HepG2 (cell line): ENCODE data around the gene MST1R. TPM values are rescaled to one million over a fixed set of nuclear protein-coding genes. Genes with fewer than 3 reads are reported as not detected.
A peak's percentile ranks its signal among the peaks of the same experiment; 100 is the strongest.

ENCODE experiments used
- ATAC-seq: fragments of 200-7000 bp; cut with Tn5 transposase; 3 replicates; pipeline ENCODE4 v1.9.1; 2020; ENCODE audit warnings: mild to moderate bottlenecking, moderate library complexity
- BruUV-seq: library from RNA; stranded (reverse); fragments of 400-500 nt; replicated peaks from 2 replicates; lab custom pipeline; 2021; lab: Mats Ljungman, UMichigan
- CTCF ChIA-PET: fragments of 300-600 bp; formaldehyde crosslinking; extraction: SDS; loops from one replicate; lab custom pipeline; 2021; ENCODE audit warnings: low total read pairs, inconsistent platforms, low intra/inter-chr PET ratio; lab: Yijun Ruan, JAX
- POLR2A ChIA-PET: fragments of 350-600 bp; sonication (Branson Sonifier 250); formaldehyde crosslinking; loops from one replicate; lab custom pipeline; 2020; ENCODE audit warnings: antibody characterized with exemption, inconsistent platforms; lab: Yijun Ruan, JAX
- DNase-seq: peaks from one replicate; pipeline ENCODE4 v3.0.0-alpha.2; 2015; ENCODE audit warnings: low spot score
- FAIRE-seq: peaks from 3 replicates; lab custom pipeline; 2011; peaks lifted over from hg19 to GRCh38; lab: Jason Lieb, UNC
- H2AFZ ChIP-seq: one replicate; pipeline ENCODE4 v1.6.1; 2011; ENCODE audit warnings: low read length, inconsistent platforms
- H3K27ac ChIP-seq: fragments of 300-600 bp; 3 replicates; pipeline ENCODE4 v1.8.0; 2011; ENCODE audit warnings: mixed run types, mild to moderate bottlenecking, mixed read lengths, low read length, inconsistent platforms; ENCODE audit not compliant: insufficient read depth; ENCODE audit errors: extremely low read length
- H3K27me3 ChIP-seq, 2 experiments: fragments of 200-600 bp in 1 of 2; 2 replicates in 1 of 2; 3 replicates in 1 of 2; pipeline versions ENCODE4 v1.6.0 to v1.8.0; 2011; ENCODE audit warnings: low read length in 2 of 2, mild to moderate bottlenecking in 2 of 2, moderate library complexity in 2 of 2, inconsistent platforms in 1 of 2; ENCODE audit not compliant: insufficient read depth in 2 of 2, control insufficient read depth in 1 of 2
- H3K36me3 ChIP-seq, 2 experiments: fragments of 200-600 bp in 1 of 2; replicated peaks in 1 of 2; 2 replicates in 1 of 2; 3 replicates in 1 of 2; pipeline versions ENCODE4 v1.5.1 to v1.8.0; 2011; ENCODE audit warnings: low read length in 2 of 2, inconsistent platforms in 1 of 2; ENCODE audit not compliant: insufficient read depth in 2 of 2, control insufficient read depth in 1 of 2
- H3K4me1 ChIP-seq: 2 replicates; pipeline ENCODE4 v1.5.1; 2012; ENCODE audit warnings: low read length, inconsistent platforms; ENCODE audit not compliant: insufficient read depth
- H3K4me2 ChIP-seq: 2 replicates; pipeline ENCODE4 v1.6.0; 2011; ENCODE audit warnings: low read depth, low read length, inconsistent platforms
- H3K4me3 ChIP-seq, 3 experiments: fragments of 200-600 bp in 1 of 3; sonication (generic), shearing (Covaris generic) in 1 of 3; replicated peaks in 1 of 3; 2 replicates each; pipeline ENCODE4 v1.5.1; 2011 to 2016; ENCODE audit warnings: low read length in 3 of 3, inconsistent platforms in 2 of 3, low read depth in 2 of 3, mild to moderate bottlenecking in 2 of 3, control low read depth in 1 of 3, mixed read lengths in 1 of 3; ENCODE audit not compliant: insufficient read depth in 1 of 3
- H3K79me2 ChIP-seq: one replicate; pipeline ENCODE4 v1.6.1; 2011; ENCODE audit warnings: low read length, inconsistent platforms; ENCODE audit not compliant: insufficient read depth
- H3K9ac ChIP-seq: 2 replicates; pipeline ENCODE4 v1.6.0; 2011; ENCODE audit warnings: mild to moderate bottlenecking, low read depth, low read length, inconsistent platforms; ENCODE audit not compliant: insufficient read depth
- H3K9me3 ChIP-seq: 2 replicates; pipeline ENCODE4 v1.5.1; 2012; ENCODE audit warnings: mild to moderate bottlenecking, low read length
- H4K20me1 ChIP-seq: 2 replicates; pipeline ENCODE4 v1.6.0; 2011; ENCODE audit warnings: inconsistent platforms, mild to moderate bottlenecking, low read length, moderate library complexity; ENCODE audit not compliant: insufficient read depth
- HNRNPH1 ChIP-seq: fragments of 200-400 bp; formaldehyde crosslinking; optimal IDR thresholded peaks from 2 replicates; pipeline ENCODE3; 2017; ENCODE audit warnings: mild to moderate bottlenecking, low read depth, low read length
- KDM6A ChIP-seq: IDR thresholded peaks from 2 replicates; pipeline ENCODE4 v1.6.1; 2016; ENCODE audit warnings: low read depth
- POLR2A ChIP-seq, 2 experiments: IDR thresholded peaks; 2 replicates each; pipeline ENCODE4 v1.6.1; 2011; ENCODE audit warnings: low read depth in 2 of 2, low read length in 2 of 2, mild to moderate bottlenecking in 1 of 2, moderate library complexity in 1 of 2; ENCODE audit not compliant: insufficient read depth in 1 of 2
- RNF2 ChIP-seq: fragments of 450-650 bp; conservative IDR thresholded peaks from 2 replicates; pipeline ENCODE4 v1.6.1; 2016; ENCODE audit warnings: low read depth
- ZFP41 ChIP-seq: sonication (generic); formaldehyde crosslinking; IDR thresholded peaks from 2 replicates; pipeline ENCODE4 v1.4.0; 2020; ENCODE audit warnings: mild to moderate bottlenecking, missing genetic modification reagents, borderline replicate concordance
- ZNF234 ChIP-seq: sonication (generic); formaldehyde crosslinking; conservative IDR thresholded peaks from 2 replicates; pipeline ENCODE4 v1.5.1; 2020; ENCODE audit warnings: mild to moderate bottlenecking, missing genetic modification reagents
- ZNF670 ChIP-seq: sonication (generic); formaldehyde crosslinking; IDR thresholded peaks from 2 replicates; pipeline ENCODE4 v1.8.0; 2022; ENCODE audit warnings: mild to moderate bottlenecking, missing genetic modification reagents, borderline replicate concordance
- ZNF737 ChIP-seq: sonication (generic); formaldehyde crosslinking; IDR thresholded peaks from 2 replicates; pipeline ENCODE4 v1.5.0; 2020; ENCODE audit warnings: missing genetic modification reagents, mild to moderate bottlenecking, borderline replicate concordance
- ZNF776 ChIP-seq: sonication (generic); formaldehyde crosslinking; IDR thresholded peaks from 2 replicates; pipeline ENCODE4 v1.4.0; 2020; ENCODE audit warnings: mild to moderate bottlenecking, missing genetic modification reagents
- WGBS: methylation state at CpG from one replicate; pipeline ENCODE4 v1.1.6; 2017; ENCODE audit warnings: low lambda C conversion rate; 5-methylcytosine and 5-hydroxymethylcytosine counted together
- in situ Hi-C: cut with HindIII; loops from 2 replicates; pipeline ENCODE4 v1.10.0; 2017; ENCODE audit warnings: low pct_unique_long_range_greater_than_20kb; ENCODE audit not compliant: extremely low pct_ligation_motif_present
- intact Hi-C: fragments of 100-400 bp; cut with micrococcal nuclease; formaldehyde crosslinking; loops from one replicate; pipeline ENCODE4 v1.10.0; 2022; ENCODE audit not compliant: unreplicated experiment
- polyA plus RNA-seq, 8 experiments: library from polyadenylated mRNA; depleted of rRNA in 3 of 8; stranded (reverse) in 7 of 8; unstranded in 1 of 8; fragments of >200 nt; fragmentation: Illumina TruSeq in 4 of 8; extraction: Trizol in 4 of 8; gene quantifications; 2 replicates each; pipeline versions ENCODE4 v1.2.1 to v1.2.3, GENCODE V29; 2011 to 2016; ENCODE audit warnings: low read depth in 4 of 8, missing spikeins in 1 of 8, mixed read lengths in 1 of 8; ENCODE audit not compliant: insufficient read depth in 1 of 8
- total RNA-seq, 5 experiments: library from RNA; depleted of rRNA; stranded (reverse); fragments of >200 nt; fragmentation: Illumina TruSeq; extraction: Trizol; gene quantifications; 2 replicates each; pipeline ENCODE4 v1.2.3, GENCODE V29; 2016; ENCODE audit warnings: low read depth in 1 of 5
- TF ChIP-seq, protein P1 (sequence below): sonication (generic); formaldehyde crosslinking; IDR thresholded peaks from 2 replicates; pipeline ENCODE4 v1.9.0; 2022; ENCODE audit warnings: low read depth, missing genetic modification reagents
- TF ChIP-seq, protein P2 (sequence below): sonication (generic); formaldehyde crosslinking; IDR thresholded peaks from 2 replicates; pipeline ENCODE4 v1.5.0; 2020; ENCODE audit warnings: mild to moderate bottlenecking, missing genetic modification reagents, borderline replicate concordance
- TF ChIP-seq, protein P3 (sequence below): sonication (generic); formaldehyde crosslinking; IDR thresholded peaks from 2 replicates; pipeline ENCODE4 v1.4.0; 2020; ENCODE audit warnings: low read depth, mild to moderate bottlenecking, missing genetic modification reagents

The MST1R gene
- total and polyA plus RNA-seq, 2 of the 13 experiments (the other 11 are each of a cell fraction or from before 2014, with no cell fraction given) = 0.11 to 0.77 TPM

DNA sequence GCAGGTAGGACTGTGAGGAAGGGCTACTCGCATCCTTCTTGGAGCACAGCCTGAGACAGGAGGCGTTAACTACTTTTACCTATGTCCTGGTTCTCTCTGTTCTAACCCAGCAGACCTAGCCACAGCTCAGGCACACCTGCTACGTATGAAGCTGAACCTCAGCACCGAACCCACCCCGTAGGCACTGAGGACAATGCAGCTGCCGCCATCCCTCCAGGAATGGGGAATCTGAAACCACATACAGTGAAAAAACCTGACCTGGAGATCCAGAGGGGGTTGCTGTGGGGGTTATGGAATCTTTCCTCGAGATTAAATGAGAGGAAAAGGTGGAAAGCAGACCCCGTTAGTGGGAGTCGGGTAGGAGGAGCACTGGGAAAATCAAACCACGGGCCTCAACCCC lies 14.4 kb downstream of the MST1R start:
- no TSS peak for BruUV-seq
- 50% methylated on average over 9 of the region's 10 CpGs for WGBS
- no peak overlapping the region for H3K4me2 ChIP-seq
- no peak overlapping the region for H3K4me3 ChIP-seq
- intact Hi-C loops = no loop called here
- no peak for FAIRE-seq
- no peak for ATAC-seq
- POLR2A ChIA-PET = interaction anchor here (1.1 kb wide), 1 partner anchor 40 kb away, joined by 4 read pairs; the partner anchor contains the start of gene MON1A
- peaks cover 1 to 7% of the 10 kb centered on the region in 2 experiments; a peak in 2 of 5 replicates for H3K27me3 ChIP-seq
- no peaks in the 10 kb centered on the region for H3K9me3 ChIP-seq
- H4K20me1 ChIP-seq = no peaks in the 10 kb centered on the region
- no peak overlapping the region for H3K9ac ChIP-seq
- H3K36me3 ChIP-seq = no peaks in the 10 kb centered on the region
- no peak for DNase-seq
- TF ChIP-seq ZNF234 (CRISPR knock-in tag) (no peak), ZFP41 (CRISPR knock-in tag) (no peak), ZNF737 (no peak), RNF2 (no peak)
- TF ChIP-seq, protein P1, sequence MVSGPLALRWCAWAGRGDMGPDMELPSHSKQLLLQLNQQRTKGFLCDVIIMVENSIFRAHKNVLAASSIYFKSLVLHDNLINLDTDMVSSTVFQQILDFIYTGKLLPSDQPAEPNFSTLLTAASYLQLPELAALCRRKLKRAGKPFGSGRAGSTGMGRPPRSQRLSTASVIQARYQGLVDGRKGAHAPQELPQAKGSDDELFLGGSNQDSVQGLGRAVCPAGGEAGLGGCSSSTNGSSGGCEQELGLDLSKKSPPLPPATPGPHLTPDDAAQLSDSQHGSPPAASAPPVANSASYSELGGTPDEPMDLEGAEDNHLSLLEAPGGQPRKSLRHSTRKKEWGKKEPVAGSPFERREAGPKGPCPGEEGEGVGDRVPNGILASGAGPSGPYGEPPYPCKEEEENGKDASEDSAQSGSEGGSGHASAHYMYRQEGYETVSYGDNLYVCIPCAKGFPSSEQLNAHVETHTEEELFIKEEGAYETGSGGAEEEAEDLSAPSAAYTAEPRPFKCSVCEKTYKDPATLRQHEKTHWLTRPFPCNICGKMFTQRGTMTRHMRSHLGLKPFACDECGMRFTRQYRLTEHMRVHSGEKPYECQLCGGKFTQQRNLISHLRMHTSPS = no peak
- no peaks in the 10 kb centered on the region for H3K79me2 ChIP-seq
- peaks cover 22% of the 10 kb centered on the region for H3K4me1 ChIP-seq
- CTCF ChIA-PET = no interaction called here
- H2AFZ ChIP-seq = no peak overlapping the region
- in situ Hi-C loops = no loop called here
- no peak overlapping the region for H3K27ac ChIP-seq

DNA sequence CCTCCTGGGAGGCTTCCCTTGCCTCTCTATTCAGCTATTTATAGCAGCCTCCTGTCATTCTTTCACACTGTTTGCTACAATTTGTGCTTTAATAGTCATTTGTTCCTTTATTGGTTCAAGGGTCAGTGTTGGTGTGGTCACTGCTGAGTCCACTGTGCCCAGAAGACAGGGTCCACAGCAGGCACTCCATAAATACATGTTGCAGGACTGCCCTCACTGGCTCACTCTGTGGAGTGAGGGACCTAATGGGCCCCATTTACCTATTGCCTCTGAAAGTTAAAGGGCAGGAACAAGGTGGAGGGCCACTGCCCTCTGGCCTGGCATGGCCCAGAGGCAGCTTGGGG lies 16.8 kb downstream of the MST1R start:
- POLR2A ChIA-PET = no interaction called here
- CTCF ChIA-PET = no interaction called here
- no peak overlapping the region for H3K9ac ChIP-seq
- no peaks in the 10 kb centered on the region for H3K9me3 ChIP-seq
- H3K4me3 ChIP-seq = no peak overlapping the region
- no peaks in the 10 kb centered on the region for H4K20me1 ChIP-seq
- in situ Hi-C loops (no loop called here), intact Hi-C loops (no loop called here)
- peaks cover 1 to 15% of the 10 kb centered on the region in 2 experiments; a peak in 2 of 5 replicates for H3K27me3 ChIP-seq
- no peak overlapping the region for H3K27ac ChIP-seq
- FAIRE-seq = no peak
- no peak for DNase-seq
- H2AFZ ChIP-seq = no peak overlapping the region
- peak; percentile 28 for ATAC-seq
- no TSS peak for BruUV-seq
- H3K4me2 ChIP-seq = peak overlapping the region; percentile 46; the same call in 1 of the 2 replicates
- H3K36me3 ChIP-seq = no peaks in the 10 kb centered on the region
- no peaks in the 10 kb centered on the region for H3K79me2 ChIP-seq
- H3K4me1 ChIP-seq = peaks cover 31% of the 10 kb centered on the region
- TF ChIP-seq POLR2A (IDR thresholded peaks at IDR 0.05; ENCODE audit: insufficient read depth in 1 of 2, low read depth in 2 of 2, low read length in 2 of 2) (no peak), HNRNPH1 (no peak), ZNF776 (CRISPR knock-in tag) (no peak), ZNF670 (CRISPR knock-in tag) (no peak), KDM6A (CRISPR knock-in tag) (no peak)
- TF ChIP-seq, protein P2, sequence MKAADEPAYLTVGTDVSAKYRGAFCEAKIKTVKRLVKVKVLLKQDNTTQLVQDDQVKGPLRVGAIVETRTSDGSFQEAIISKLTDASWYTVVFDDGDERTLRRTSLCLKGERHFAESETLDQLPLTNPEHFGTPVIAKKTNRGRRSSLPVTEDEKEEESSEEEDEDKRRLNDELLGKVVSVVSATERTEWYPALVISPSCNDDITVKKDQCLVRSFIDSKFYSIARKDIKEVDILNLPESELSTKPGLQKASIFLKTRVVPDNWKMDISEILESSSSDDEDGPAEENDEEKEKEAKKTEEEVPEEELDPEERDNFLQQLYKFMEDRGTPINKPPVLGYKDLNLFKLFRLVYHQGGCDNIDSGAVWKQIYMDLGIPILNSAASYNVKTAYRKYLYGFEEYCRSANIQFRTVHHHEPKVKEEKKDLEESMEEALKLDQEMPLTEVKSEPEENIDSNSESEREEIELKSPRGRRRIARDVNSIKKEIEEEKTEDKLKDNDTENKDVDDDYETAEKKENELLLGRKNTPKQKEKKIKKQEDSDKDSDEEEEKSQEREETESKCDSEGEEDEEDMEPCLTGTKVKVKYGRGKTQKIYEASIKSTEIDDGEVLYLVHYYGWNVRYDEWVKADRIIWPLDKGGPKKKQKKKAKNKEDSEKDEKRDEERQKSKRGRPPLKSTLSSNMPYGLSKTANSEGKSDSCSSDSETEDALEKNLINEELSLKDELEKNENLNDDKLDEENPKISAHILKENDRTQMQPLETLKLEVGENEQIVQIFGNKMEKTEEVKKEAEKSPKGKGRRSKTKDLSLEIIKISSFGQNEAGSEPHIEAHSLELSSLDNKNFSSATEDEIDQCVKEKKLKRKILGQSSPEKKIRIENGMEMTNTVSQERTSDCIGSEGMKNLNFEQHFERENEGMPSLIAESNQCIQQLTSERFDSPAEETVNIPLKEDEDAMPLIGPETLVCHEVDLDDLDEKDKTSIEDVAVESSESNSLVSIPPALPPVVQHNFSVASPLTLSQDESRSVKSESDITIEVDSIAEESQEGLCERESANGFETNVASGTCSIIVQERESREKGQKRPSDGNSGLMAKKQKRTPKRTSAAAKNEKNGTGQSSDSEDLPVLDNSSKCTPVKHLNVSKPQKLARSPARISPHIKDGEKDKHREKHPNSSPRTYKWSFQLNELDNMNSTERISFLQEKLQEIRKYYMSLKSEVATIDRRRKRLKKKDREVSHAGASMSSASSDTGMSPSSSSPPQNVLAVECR = no peak
- TF ChIP-seq, protein P3, sequence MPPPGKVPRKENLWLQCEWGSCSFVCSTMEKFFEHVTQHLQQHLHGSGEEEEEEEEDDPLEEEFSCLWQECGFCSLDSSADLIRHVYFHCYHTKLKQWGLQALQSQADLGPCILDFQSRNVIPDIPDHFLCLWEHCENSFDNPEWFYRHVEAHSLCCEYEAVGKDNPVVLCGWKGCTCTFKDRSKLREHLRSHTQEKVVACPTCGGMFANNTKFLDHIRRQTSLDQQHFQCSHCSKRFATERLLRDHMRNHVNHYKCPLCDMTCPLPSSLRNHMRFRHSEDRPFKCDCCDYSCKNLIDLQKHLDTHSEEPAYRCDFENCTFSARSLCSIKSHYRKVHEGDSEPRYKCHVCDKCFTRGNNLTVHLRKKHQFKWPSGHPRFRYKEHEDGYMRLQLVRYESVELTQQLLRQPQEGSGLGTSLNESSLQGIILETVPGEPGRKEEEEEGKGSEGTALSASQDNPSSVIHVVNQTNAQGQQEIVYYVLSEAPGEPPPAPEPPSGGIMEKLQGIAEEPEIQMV (CRISPR knock-in tag) = no peak
